ENCODE data around the gene GMPPB. TPM values are rescaled to one million over a fixed set of nuclear protein-coding genes. Genes with fewer than 3 reads are reported as not detected.

Gene GMPPB
- total RNA-seq, 4 donors from 2014 or later: 28.5 to 85.6 (median 57.7) TPM

GRCh38 chr3:49681232-49681522, 42.6 kb downstream of the GMPPB start:
- no peaks in the 10 kb centered on the region for H3K27me3 ChIP-seq
- H3K27ac ChIP-seq: peak overlapping the region in 1 of 3 donors; percentile 80
- H3K4me1 ChIP-seq: peaks cover 14 to 36% of the 10 kb centered on the region in 2 donors
- no peak overlapping the region for H3K4me3 ChIP-seq (replicated peaks in 1 of 3)
- TF ChIP-seq, protein P1, sequence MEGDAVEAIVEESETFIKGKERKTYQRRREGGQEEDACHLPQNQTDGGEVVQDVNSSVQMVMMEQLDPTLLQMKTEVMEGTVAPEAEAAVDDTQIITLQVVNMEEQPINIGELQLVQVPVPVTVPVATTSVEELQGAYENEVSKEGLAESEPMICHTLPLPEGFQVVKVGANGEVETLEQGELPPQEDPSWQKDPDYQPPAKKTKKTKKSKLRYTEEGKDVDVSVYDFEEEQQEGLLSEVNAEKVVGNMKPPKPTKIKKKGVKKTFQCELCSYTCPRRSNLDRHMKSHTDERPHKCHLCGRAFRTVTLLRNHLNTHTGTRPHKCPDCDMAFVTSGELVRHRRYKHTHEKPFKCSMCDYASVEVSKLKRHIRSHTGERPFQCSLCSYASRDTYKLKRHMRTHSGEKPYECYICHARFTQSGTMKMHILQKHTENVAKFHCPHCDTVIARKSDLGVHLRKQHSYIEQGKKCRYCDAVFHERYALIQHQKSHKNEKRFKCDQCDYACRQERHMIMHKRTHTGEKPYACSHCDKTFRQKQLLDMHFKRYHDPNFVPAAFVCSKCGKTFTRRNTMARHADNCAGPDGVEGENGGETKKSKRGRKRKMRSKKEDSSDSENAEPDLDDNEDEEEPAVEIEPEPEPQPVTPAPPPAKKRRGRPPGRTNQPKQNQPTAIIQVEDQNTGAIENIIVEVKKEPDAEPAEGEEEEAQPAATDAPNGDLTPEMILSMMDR (IDR thresholded peaks at IDR 0.05): no peak
- 92 to 100% methylated on average over 1 to 2 of the region's 2 CpGs for WGBS, 2 donors
- DNase-seq: no peak
- intact Hi-C loops (cut with DNase I): no loop called here
- peaks cover 23 to 50% of the 10 kb centered on the region in 2 donors for H3K36me3 ChIP-seq
- H3K9me3 ChIP-seq: no peaks in the 10 kb centered on the region

GRCh38 chr3:49680493-49681231, 43.1 kb downstream of the GMPPB start:
- no peak for DNase-seq

DNA sequence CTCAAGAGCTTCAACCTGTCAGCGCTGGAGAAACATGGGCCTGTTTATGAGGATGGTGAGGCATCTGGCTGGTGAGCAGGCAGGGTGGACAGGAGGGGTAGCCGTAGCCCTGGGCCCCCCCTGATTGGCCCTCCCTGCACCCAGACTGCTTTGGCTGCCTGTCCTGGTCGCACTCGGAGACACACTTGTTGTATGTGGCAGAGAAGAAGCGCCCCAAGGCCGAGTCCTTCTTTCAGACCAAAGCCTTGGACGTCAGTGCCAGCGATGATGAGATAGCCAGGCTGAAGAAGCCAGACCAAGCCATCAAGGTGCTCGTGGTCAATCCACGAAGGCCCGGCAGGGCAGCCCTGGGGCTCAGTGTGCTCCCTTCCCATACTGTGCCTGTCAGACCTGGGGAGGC, 47.8 kb downstream of the GMPPB start:
- Histone ChIP-seq H3K36me3 (peaks cover 18 to 45% of the 10 kb centered on the region in 2 donors), H3K27ac (no peak overlapping the region)
- WGBS, 2 donors: 86 to 89% methylated on average over 4 to 11 of the region's 11 CpGs

More at GRCh38 chr3:49680493-49681231, 43.1 kb downstream of the GMPPB start:
- Histone ChIP-seq H3K27ac (peak overlapping the region in 1 of 3 donors; percentile 80), H3K4me1 (peaks cover 14 to 31% of the 10 kb centered on the region in 2 donors), H3K27me3 (no peaks in the 10 kb centered on the region), H3K9me3 (no peaks in the 10 kb centered on the region), H3K4me3 (replicated peaks in 1 of 3) (no peak overlapping the region), H3K36me3 (peaks cover 23 to 52% of the 10 kb centered on the region in 2 donors)
- intact Hi-C loops (cut with DNase I): no loop called here
- TF ChIP-seq, protein P1 (IDR thresholded peaks at IDR 0.05): no peak
- no peak for TF ChIP-seq POLR2A (IDR thresholded peaks at IDR 0.05)
- 85 to 98% methylated on average over 6 of the region's 7 CpGs for WGBS, 2 donors

GRCh38 chr3:49674497-49674983, 49.2 kb downstream of the GMPPB start:
- TF ChIP-seq, protein P1 (IDR thresholded peaks at IDR 0.05): peak in 1 of 6 experiments; percentile 4
- no peak for TF ChIP-seq POLR2A (IDR thresholded peaks at IDR 0.05)
- intact Hi-C loops (cut with DNase I): loop anchor here (5.0 kb wide), 1 partner anchor 137 kb away; no protein-coding TSS in a partner anchor
- peaks cover 13 to 32% of the 10 kb centered on the region in 2 donors for H3K36me3 ChIP-seq

More for the DNA sequence above, 47.8 kb downstream of the GMPPB start:
- H3K27me3 ChIP-seq: no peaks in the 10 kb centered on the region
- H3K9me3 ChIP-seq: no peaks in the 10 kb centered on the region
- TF ChIP-seq, protein P1 (IDR thresholded peaks at IDR 0.05): no peak
- TF ChIP-seq POLR2A (IDR thresholded peaks at IDR 0.05): no peak
- H3K4me3 ChIP-seq (replicated peaks in 1 of 3): no peak overlapping the region
- peaks cover 14% of the 10 kb centered on the region in 2 donors for H3K4me1 ChIP-seq
- intact Hi-C loops (cut with DNase I): loop anchor here (5.0 kb wide), 1 partner anchor 51 kb away; no protein-coding TSS in a partner anchor
- DNase-seq: no peak

More at GRCh38 chr3:49674497-49674983, 49.2 kb downstream of the GMPPB start:
- H3K9me3 ChIP-seq: no peaks in the 10 kb centered on the region
- 2 to 5% methylated on average over 9 to 26 of the region's 34 CpGs for WGBS, 2 donors
- peak overlapping the region in 2 of 3 donors; percentile 92 to 93 for H3K27ac ChIP-seq
- H3K27me3 ChIP-seq: no peaks in the 10 kb centered on the region
- peaks cover 14% of the 10 kb centered on the region in 2 donors for H3K4me1 ChIP-seq
- peak in 1 of 2 donors; percentile 47 for DNase-seq
- H3K4me3 ChIP-seq (replicated peaks in 1 of 3): peak overlapping the region; percentile 85 to 93 (median 91)

Measured in thyroid gland (tissue), 4 donors.